CD14-positive monocyte (primary cell): ENCODE measurements around the gene SETD3. TPM values are rescaled to one million over a fixed set of nuclear protein-coding genes. Genes with fewer than 3 reads are reported as not detected.

ENCODE experiments used
- DNase-seq, 3 donors: peaks; one replicate each; pipeline ENCODE4 v3.0.0-alpha.2; 2011 to 2022
- H2AFZ ChIP-seq: 2 replicates; pipeline ENCODE4 v1.6.0; 2012; ENCODE audit warnings: mild to moderate bottlenecking, low read depth, low read length, inconsistent platforms; ENCODE audit not compliant: insufficient read depth, poor library complexity, severe bottlenecking
- H3K27ac ChIP-seq, 2 donors: 1 replicate in 1 of 2; 2 replicates in 1 of 2; pipeline ENCODE4 v1.5.1; 2012 to 2013; ENCODE audit warnings: low read length in 2 of 2, control low read depth in 1 of 2, inconsistent platforms in 1 of 2, low read depth in 1 of 2, mild to moderate bottlenecking in 1 of 2
- H3K27me3 ChIP-seq, 2 donors: one replicate each; pipeline versions ENCODE4 v1.6.0 to v1.6.1; 2011 to 2013; ENCODE audit warnings: low read length in 2 of 2; ENCODE audit not compliant: control insufficient read depth in 2 of 2, insufficient read depth in 2 of 2
- H3K36me3 ChIP-seq, 2 donors: replicated peaks in 1 of 2; 1 replicate in 1 of 2; 2 replicates in 1 of 2; pipeline versions ENCODE4 v1.5.1 to v1.6.1; 2012 to 2013; ENCODE audit warnings: low read length in 2 of 2, control low read depth in 1 of 2, inconsistent platforms in 1 of 2, mild to moderate bottlenecking in 1 of 2; ENCODE audit not compliant: insufficient read depth in 2 of 2, control insufficient read depth in 1 of 2
- H3K4me1 ChIP-seq, 2 donors: 1 replicate in 1 of 2; 2 replicates in 1 of 2; pipeline versions ENCODE4 v1.5.1 to v1.6.1; 2012 to 2013; ENCODE audit warnings: low read length in 2 of 2, control low read depth in 1 of 2, inconsistent platforms in 1 of 2, mild to moderate bottlenecking in 1 of 2, moderate library complexity in 1 of 2; ENCODE audit not compliant: insufficient read depth in 2 of 2, control insufficient read depth in 1 of 2
- H3K4me2 ChIP-seq: replicated peaks from 2 replicates; pipeline ENCODE3; 2012; ENCODE audit warnings: low read length, moderate library complexity, mild to moderate bottlenecking; ENCODE audit not compliant: poor library complexity, severe bottlenecking; ENCODE audit errors: extremely low read depth
- H3K4me3 ChIP-seq, 3 experiments: fragments of 200-600 bp in 1 of 3; sonication (generic) in 1 of 3; replicated peaks in 1 of 3; 1 replicate in 2 of 3; 2 replicates in 1 of 3; pipeline ENCODE4 v1.5.1; 2011 to 2013; ENCODE audit warnings: low read length in 3 of 3, mild to moderate bottlenecking in 3 of 3, control low read depth in 2 of 3, low read depth in 2 of 3, inconsistent platforms in 1 of 3, moderate library complexity in 1 of 3
- H3K79me2 ChIP-seq: 2 replicates; pipeline ENCODE4 v1.6.0; 2012; ENCODE audit warnings: mild to moderate bottlenecking, control low read depth, inconsistent platforms, low read length, moderate library complexity; ENCODE audit not compliant: insufficient read depth
- H3K9ac ChIP-seq: 2 replicates; pipeline ENCODE4 v1.6.0; 2017; ENCODE audit warnings: low read length, mild to moderate bottlenecking; ENCODE audit not compliant: insufficient read depth, poor library complexity, severe bottlenecking
- H3K9me3 ChIP-seq, 2 donors: replicated peaks in 1 of 2; 1 replicate in 1 of 2; 2 replicates in 1 of 2; pipeline versions ENCODE4 v1.5.1 to v1.6.1; 2012 to 2013; ENCODE audit warnings: low read length in 2 of 2, control low read depth in 1 of 2; ENCODE audit not compliant: control insufficient read depth in 1 of 2, insufficient read depth in 1 of 2
- H4K20me1 ChIP-seq: 2 replicates; pipeline ENCODE4 v1.6.0; 2012; ENCODE audit warnings: mild to moderate bottlenecking, low read length, control low read depth, moderate library complexity; ENCODE audit not compliant: insufficient read depth
- H3K27ac Mint-ChIP-seq, 7 donors: one replicate each; pipeline ENCODE4 v1.8.0; 2020; ENCODE audit warnings: mild to moderate bottlenecking in 7 of 7, mixed read lengths in 7 of 7, moderate library complexity in 6 of 7, inconsistent platforms in 2 of 7
- H3K27me3 Mint-ChIP-seq, 3 donors: one replicate each; pipeline ENCODE4 v1.8.0; 2021 to 2022; ENCODE audit warnings: low read depth in 3 of 3, mild to moderate bottlenecking in 3 of 3, mixed read lengths in 3 of 3, moderate library complexity in 3 of 3, inconsistent platforms in 1 of 3
- H3K36me3 Mint-ChIP-seq, 2 donors: one replicate each; pipeline ENCODE4 v1.8.0; 2020; ENCODE audit warnings: mixed read lengths in 2 of 2, inconsistent platforms in 1 of 2, mild to moderate bottlenecking in 1 of 2
- H3K4me1 Mint-ChIP-seq: one replicate; pipeline ENCODE4 v1.8.0; 2020; ENCODE audit warnings: mild to moderate bottlenecking, mixed read lengths
- H3K4me3 Mint-ChIP-seq, 2 donors: one replicate each; pipeline ENCODE4 v1.8.0; 2020; ENCODE audit warnings: mild to moderate bottlenecking in 2 of 2, mixed read lengths in 2 of 2, moderate library complexity in 1 of 2
- H3K9me3 Mint-ChIP-seq, 7 donors: one replicate each; pipeline ENCODE4 v1.8.0; 2020 to 2022; ENCODE audit warnings: mixed read lengths in 7 of 7, mild to moderate bottlenecking in 6 of 7, moderate library complexity in 6 of 7, inconsistent platforms in 2 of 7
- WGBS: methylation state at CpG from one replicate; pipeline ENCODE4 v1.1.5; 2013; ENCODE audit warnings: missing lambda C conversion rate; ENCODE audit not compliant: insufficient coverage; 5-methylcytosine and 5-hydroxymethylcytosine counted together
- intact Hi-C, 2 donors: fragments of 100-400 bp; cut with micrococcal nuclease; formaldehyde crosslinking; loops; one replicate each; pipeline versions ENCODE4 v1.15.0 to v1.15.1; 2023
- polyA plus RNA-seq, 3 donors: library from polyadenylated mRNA; depleted of rRNA in 1 of 3; unstranded in 2 of 3; stranded (reverse) in 1 of 3; fragments of 300-500 nt in 2 of 3; fragments of >200 nt in 1 of 3; fragmentation: Illumina TruSeq in 2 of 3; gene quantifications; 1 replicate in 2 of 3; 2 replicates in 1 of 3; pipeline ENCODE4 v1.2.3, GENCODE V29; 2012 to 2021
- TF ChIP-seq, protein P1 (sequence below): fragments of 200-600 bp; IDR thresholded peaks from one replicate; pipeline ENCODE4 v1.8.0; 2022; ENCODE audit warnings: antibody characterized with exemption, mild to moderate bottlenecking

Gene SETD3
- polyA plus RNA-seq, 3 donors = 22.9 to 39.5 (median 38.7) TPM

GRCh38 chr14:99423434-99423833 lies 57.2 kb downstream of the SETD3 start:
- Histone ChIP-seq H3K9me3 (no peaks in the 10 kb centered on the region), H3K4me2 (no peak overlapping the region), H2AFZ (no peak overlapping the region), H3K79me2 (peaks cover 7% of the 10 kb centered on the region), H4K20me1 (peaks cover 34% of the 10 kb centered on the region), H3K9ac (no peak overlapping the region), H3K27ac (no peak overlapping the region), H3K27me3 (no peaks in the 10 kb centered on the region), H3K4me1 (no peaks in the 10 kb centered on the region), H3K4me3 (no peak overlapping the region), H3K36me3 (peaks cover 28 to 81% of the 10 kb centered on the region in 2 donors)
- no CpG with 5 or more reads among the region's 1 CpG for WGBS
- Mint-ChIP-seq H3K36me3 (peaks cover 48 to 53% of the 10 kb centered on the region in 2 donors), H3K9me3 (peaks cover 0 to 1% (median 0%) of the 10 kb centered on the region in 7 donors), H3K4me1 (peaks cover 1% of the 10 kb centered on the region), H3K27ac (no peak overlapping the region), H3K27me3 (no peaks in the 10 kb centered on the region), H3K4me3 (no peak overlapping the region)
- DNase-seq = no peak
- TF ChIP-seq, protein P1, sequence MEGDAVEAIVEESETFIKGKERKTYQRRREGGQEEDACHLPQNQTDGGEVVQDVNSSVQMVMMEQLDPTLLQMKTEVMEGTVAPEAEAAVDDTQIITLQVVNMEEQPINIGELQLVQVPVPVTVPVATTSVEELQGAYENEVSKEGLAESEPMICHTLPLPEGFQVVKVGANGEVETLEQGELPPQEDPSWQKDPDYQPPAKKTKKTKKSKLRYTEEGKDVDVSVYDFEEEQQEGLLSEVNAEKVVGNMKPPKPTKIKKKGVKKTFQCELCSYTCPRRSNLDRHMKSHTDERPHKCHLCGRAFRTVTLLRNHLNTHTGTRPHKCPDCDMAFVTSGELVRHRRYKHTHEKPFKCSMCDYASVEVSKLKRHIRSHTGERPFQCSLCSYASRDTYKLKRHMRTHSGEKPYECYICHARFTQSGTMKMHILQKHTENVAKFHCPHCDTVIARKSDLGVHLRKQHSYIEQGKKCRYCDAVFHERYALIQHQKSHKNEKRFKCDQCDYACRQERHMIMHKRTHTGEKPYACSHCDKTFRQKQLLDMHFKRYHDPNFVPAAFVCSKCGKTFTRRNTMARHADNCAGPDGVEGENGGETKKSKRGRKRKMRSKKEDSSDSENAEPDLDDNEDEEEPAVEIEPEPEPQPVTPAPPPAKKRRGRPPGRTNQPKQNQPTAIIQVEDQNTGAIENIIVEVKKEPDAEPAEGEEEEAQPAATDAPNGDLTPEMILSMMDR = no peak
- intact Hi-C loops = no loop called here

DNA sequence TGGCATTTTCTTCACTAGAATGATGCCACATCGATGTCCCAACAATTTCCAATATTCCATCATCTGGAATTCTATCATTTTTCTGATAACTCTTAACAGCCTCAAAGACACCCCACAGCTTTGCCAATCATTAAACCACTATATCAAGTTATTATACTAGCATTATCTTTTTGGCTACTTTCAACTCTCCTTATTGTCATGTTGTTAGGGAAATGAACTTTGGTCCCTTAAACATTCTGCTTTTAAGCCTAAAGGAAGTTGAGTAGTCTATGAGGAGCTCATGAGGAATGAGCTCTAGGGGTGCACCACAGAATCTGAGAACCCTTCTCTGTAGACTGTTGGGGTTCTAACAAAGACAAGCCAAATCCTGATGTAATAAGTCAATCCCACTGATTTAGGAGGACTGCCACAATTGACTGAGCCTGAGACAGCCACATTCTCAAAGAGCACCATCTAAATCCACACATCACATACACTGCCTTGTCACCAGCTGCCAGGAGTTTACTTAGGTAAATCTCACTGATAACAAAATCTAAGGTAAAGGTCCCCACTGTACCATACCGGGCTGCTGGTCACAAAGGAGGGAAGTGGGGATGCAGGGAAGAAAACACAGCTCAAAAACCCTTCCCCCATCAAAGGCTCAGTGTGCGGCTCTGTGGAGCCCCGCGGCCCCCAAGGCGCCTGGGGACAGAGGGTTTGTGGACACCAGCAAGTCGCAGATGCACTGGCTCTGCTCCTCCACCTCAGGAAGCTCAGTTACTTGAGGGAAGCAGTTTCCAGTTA lies 58.2 kb downstream of the SETD3 start:
- no peaks in the 10 kb centered on the region for H3K9me3 ChIP-seq
- no peak overlapping the region for H3K4me2 ChIP-seq
- peaks cover 1% of the 10 kb centered on the region for H3K4me1 Mint-ChIP-seq
- no peak overlapping the region for H3K9ac ChIP-seq
- no peaks in the 10 kb centered on the region for H3K27me3 Mint-ChIP-seq
- H3K36me3 ChIP-seq = peaks cover 20 to 76% of the 10 kb centered on the region in 2 donors
- peaks cover 34% of the 10 kb centered on the region for H4K20me1 ChIP-seq
- peaks cover 42 to 45% of the 10 kb centered on the region in 2 donors for H3K36me3 Mint-ChIP-seq
- TF ChIP-seq, protein P1 = no peak
- 80% methylated on average over 1 of the region's 7 CpGs for WGBS
- H3K27ac Mint-ChIP-seq = peak overlapping the region in 1 of 7 donors; percentile 16
- H2AFZ ChIP-seq = no peak overlapping the region
- intact Hi-C loops = no loop called here
- peaks cover 7% of the 10 kb centered on the region for H3K79me2 ChIP-seq
- H3K27ac ChIP-seq = no peak overlapping the region
- H3K4me3 ChIP-seq = no peak overlapping the region
- no peaks in the 10 kb centered on the region for H3K4me1 ChIP-seq
- no peak for DNase-seq
- no peak overlapping the region for H3K4me3 Mint-ChIP-seq
- H3K9me3 Mint-ChIP-seq = no peaks in the 10 kb centered on the region
- H3K27me3 ChIP-seq = no peaks in the 10 kb centered on the region
